Ureter (tissue), 1 donor: Measurements from ENCODE around the gene CES3. TPM values are rescaled to one million over a fixed set of nuclear protein-coding genes. Genes with fewer than 3 reads are reported as not detected.

Experiments
- DNase-seq: peaks from one replicate; pipeline ENCODE4 v3.0.0-alpha.2; 2020; ENCODE audit warnings: low spot score
- total RNA-seq: library from RNA; stranded (reverse); gene quantifications from one replicate; pipeline ENCODE4 v1.2.4, GENCODE V29; 2023
- donor health status: DM: yes; HTN: yes; CAD: no.

CES3 gene
- total RNA-seq, 1 donor from 2014 or later: 0.29 TPM

DNA sequence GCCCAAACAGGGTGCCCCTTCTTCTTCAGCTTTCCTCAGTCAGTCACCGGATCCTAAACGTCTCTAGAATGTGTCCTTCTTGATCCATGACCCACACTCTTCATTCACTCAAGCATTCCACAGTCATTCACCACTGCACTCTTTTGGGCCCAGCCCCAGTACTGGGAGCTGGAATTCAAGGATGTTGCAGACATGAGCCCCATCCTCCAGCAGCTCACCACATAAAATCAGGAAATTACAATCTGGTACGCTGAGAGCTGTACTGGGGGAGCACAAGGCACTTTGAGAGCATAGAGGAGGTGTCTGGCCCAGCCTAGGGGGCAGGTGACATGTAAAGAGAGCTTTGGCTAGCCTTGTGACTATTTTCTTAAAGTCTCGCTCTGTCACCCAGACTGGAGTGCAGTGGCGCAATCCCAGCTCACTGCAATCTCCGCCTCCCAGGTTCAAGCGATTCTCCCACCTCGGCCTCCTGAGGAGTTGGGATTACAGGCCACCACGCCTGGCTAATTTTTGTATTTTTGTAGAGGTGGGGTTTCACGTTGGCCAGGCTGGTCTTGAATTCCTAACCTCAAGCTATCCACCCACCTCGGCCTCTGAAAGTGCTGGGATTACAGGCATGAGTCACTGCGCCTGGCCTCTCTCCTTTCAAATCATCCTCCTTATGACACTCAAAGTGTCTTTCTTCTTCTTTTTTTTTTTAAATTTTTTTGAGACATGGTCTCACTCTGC, 46.0 kb downstream of the CES3 start:
- no peak for DNase-seq

DNA sequence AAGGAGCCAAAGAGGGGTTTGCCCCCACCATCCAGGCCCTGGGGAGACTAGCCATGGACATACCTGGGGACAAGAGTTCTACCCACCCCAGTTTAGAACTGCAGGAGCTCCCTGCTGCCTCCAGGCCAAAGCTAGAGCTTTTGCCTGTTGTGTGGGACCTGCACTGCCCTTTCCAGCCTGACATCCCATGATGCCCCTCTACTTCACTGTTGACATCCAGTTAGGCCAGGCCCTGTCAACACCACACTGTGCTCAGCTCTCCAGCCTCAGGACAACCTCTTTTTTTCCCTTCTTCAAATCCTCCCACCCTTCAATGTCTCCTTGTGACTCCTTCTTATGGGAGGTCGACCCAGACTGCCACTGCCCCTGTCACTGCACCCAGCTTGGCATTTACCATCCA, 48.1 kb downstream of the CES3 start:
- no peak for DNase-seq

DNA sequence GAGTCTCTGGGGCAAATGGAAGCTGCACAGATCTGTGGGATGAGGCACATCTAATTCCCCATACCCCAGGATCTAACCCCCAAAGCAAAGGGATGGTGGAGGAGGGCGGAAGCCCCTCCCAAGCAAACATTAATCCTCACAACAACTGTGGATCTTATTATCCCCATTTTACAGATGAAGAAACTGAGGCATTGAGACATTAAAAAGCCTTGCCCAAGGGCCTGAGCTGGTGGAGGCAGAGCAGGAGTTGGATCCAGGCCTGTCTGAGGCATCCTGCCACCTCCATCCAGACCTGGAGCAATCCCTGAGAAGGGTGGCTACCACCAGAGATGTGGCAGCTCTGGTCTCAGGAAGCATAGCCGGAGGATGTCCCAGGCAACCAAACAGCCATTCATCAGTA, 50.2 kb downstream of the CES3 start:
- DNase-seq: no peak

DNA sequence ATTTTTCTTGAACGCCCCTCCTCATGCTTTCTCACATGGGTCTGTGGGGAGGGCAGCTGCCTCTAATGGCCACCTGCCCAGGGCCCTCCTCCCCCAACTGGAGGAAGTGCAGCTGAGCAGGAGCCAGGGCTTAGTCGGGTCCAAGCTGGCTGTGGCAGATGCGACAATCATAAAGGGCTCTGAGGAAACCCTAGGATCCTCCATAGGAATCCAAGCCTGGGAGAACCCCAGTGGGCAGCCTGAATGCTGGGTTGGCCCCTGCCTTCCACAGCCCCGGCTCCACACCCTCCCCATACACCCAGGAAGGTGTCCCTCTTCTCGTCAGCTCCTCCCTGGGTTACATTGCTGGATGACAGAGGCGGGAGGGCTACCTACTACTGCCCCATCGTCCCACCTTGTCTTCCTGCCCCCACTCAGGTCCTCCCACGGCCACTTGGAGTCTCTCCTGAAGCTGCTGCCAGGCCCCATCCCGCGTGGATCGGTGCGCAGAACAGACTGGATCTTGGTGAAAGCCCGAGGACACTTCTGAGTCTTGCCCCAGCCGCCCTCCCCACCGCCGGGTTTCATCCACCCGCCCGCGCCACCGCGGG, 52.3 kb downstream of the CES3 start:
- DNase-seq: no peak

DNA sequence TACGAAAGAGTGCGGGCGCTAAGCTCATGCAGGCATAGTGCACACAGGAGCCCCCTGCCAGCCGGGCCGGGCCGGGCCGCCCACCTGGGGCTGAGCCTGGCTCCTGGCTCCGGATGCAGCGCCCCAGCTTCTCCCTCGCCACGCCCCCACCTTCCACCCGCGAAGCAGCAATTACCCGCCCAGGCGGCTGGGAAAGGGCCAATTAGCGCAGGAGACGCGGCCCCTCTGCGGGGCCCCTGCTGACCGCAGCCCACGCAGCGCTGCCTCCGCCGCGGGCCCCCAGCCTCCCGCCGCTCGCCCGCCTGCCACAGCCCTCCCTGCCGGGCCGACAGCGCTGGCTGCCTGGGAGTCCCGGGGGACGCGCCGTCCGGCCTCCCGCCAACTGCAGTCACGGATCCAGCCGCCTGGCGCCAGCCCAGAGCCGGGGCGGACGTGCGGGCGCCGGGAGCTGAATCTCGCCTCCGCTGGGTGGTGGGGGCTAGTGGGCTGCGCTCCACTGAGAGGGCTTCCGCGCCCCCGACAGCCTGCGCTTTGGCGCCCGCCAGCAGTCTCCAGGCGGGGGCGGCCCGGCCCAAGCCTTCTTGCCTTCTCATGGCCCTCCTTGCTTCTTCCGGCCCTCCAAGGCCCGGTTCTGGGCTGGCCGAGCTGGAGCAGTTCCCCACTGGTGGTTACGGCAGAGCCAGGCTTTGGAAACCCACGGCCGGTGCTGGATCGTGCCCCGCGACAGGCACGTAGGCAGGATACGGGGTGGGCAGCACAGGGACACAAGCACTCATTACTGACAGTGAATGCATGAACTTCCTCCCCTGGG, 53.0 kb downstream of the CES3 start:
- peak; percentile 74 for DNase-seq

DNA sequence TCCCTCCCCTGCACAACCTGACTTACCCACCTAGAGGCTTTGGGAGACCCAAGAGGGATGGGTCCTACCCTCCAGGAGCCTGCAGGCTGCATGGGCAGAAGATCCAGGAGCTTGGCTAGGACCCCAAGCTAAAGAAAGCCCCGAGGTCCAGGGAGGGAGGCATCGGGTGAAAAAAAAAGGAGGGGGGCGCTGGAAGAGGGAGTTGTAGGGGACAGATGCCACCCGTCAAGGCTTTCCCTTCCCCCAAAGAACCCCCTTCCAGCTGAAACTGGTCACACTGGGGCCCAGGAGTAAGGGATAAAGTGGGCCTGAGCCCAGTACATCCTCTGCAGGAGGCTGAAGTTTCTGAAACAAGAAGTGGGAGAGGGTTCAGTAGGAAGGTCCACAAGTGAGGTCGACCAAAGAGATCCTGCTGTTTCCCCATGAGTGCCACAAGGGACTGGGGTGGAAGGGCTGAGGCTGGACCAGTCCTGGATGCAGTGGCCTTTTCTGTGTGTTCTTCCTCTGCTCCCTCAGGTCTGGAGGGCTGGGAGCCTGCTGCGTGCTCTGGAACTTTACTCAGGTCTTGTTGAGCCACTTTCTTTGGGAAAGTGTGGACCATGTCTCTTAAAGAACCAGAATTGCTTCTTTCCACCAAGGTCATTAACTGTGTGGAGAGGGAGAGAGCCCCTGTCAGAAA, 53.7 kb downstream of the CES3 start:
- DNase-seq: no peak

DNA sequence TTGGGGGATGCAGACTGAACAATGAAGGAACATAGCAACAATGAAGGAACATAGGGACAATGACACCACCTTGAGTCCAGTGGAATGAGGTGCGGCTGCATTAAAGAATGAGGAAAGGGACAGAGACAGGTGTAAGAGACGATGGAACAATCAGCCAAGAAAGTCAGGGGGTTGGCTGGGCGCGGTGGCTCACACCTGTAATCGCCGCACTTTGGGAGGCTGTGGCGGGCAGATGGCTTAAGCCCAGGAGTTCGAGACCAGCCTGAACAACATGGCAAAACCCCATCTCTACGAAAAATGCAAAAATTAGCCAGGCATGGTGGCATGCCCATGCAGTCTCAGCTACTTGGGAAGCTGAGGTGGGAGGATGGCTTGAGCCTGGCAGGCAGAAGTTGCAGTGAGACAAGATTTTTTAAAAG, 54.3 kb downstream of the CES3 start:
- no peak for DNase-seq

DNA sequence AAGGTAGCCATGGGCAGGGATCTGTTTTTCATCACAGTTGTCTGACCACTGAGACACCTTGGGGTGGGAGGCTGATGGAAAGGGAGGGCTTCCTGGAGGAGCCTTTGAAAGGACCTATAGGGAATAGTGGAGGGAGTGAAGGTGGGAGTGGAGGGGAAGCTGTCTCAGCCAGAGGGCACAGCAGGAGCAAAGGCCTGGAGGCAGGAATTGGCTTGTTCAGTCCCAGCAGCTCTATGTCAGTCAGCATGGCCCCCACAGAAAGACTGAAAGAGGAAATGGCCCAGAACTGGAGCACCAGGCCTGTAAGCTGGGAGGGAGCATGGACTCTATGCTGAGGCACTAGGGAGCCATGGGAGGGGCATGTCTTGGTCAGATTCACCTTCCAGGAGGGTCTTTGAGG, 55.1 kb downstream of the CES3 start:
- no peak for DNase-seq

DNA sequence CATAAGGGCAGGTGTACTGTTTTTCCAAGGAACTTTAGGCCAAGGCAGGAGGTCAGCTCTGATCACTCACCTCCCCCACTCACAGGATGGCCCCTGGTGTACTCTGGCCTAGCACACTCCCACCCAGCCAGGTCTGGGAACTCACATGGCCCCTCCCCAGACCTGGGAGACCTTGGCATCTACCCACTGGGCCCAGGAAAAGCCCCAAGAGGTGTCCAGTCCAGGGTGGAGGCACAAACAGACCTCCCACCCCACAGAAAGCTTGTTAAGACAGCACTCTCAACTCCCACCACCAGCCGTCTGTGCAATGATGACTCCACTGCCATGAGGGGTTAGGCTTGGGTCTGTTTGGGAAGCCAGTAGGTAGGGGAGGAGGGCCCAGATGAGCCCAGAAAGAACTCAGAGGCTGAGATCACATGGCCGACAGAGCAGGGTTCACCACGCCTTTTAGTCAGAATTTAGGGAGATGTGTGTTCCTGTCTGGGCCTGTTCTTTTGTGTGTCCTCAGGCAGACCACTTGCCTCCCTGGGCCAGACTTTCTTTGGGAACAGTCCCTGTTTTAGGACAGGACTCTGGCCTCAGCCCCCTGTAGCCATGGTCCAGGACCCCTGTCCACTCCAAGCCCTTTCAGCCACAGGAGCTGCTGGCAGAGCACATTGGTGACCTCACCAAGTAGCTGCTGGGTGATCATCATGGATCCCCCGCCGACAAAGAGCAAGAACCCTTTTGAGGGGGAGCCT, 55.8 kb downstream of the CES3 start:
- no peak for DNase-seq

DNA sequence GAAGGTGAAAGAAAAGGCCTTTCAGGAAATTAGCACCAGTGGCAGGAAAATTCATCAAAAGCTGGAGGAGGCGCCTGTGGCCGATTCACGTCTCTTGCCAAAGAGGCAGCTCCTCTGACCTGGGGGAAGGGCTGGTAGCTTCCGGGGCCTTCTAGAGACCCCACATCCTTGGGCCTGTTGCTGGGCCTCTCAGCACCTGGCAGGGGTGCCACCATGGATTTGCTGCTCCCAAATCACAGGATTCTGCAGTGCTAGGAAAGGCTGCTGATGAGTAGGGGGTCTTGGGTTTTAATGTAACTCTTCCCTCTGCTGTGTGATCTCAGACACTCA, 56.3 kb downstream of the CES3 start:
- no peak for DNase-seq

DNA sequence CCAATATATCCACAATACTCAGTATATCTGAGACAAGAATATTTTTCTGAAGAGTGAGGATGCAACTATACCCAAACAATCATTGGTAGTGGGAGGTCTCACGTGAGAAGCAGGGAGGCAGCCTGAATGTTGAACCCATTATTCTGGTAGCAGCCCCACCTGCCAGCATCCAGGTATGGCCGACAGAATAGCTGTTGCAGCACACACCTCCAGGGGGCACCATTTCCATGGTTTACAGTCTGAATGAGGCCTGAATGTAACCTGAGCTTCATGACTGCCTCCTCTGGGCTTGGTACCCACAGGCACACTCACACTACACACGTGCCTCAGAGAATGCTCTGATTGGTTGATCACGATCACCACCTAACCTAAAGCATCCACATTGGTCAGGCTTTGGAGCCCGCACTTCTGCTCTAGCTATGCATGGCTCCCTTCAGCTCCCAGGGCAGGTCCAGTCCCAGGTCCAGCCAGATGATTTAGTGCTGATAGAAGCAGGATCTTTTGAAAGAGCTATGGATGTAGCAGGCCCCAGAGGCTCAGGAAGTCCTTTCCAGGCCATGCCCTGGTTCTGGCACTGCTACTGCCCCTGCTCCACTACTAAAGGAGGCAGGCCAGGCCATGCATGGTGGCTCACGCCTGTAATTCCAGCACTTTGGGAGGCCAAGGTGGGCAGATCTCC, 56.9 kb downstream of the CES3 start:
- DNase-seq: peak; percentile 73

DNA sequence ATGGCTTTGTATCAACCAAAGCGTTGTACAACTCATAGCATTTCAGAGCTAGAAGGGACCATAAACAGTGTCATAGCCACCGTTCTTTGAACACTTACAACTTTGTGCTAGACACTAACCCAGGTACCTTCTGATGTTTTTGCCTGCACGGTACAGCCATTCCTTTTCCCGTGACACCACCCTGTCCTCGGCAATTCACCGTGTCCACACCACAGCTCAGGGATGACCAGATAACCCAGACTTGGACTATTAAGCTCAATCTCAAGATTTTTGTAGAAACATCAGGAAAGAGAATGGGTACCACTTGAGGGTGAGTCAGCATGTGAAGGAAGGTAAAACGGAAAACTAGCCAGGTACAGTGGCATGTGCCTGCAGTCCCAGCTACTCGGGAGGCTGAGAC, 58.1 kb downstream of the CES3 start:
- no peak for DNase-seq

DNA sequence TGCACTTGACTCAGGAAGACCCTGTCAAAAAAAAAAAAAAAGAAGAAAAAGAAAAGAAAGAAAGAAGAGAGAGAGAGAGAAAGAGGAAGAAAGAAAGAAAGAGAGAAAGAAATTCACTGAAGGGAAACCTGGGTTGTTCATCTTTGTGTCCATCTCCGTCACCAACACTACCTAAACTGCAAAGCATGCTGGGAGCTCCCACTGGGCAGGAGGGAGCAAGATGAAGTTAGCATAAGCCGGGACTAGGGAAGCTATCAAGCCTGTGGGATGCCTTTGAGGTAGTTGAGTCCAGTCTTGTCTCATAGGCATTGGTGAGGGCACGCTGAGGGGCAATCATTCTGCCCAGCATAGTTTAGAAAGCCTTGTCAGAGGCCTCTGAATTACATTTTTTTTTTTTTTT, 60.3 kb downstream of the CES3 start:
- peak; percentile 17 for DNase-seq

DNA sequence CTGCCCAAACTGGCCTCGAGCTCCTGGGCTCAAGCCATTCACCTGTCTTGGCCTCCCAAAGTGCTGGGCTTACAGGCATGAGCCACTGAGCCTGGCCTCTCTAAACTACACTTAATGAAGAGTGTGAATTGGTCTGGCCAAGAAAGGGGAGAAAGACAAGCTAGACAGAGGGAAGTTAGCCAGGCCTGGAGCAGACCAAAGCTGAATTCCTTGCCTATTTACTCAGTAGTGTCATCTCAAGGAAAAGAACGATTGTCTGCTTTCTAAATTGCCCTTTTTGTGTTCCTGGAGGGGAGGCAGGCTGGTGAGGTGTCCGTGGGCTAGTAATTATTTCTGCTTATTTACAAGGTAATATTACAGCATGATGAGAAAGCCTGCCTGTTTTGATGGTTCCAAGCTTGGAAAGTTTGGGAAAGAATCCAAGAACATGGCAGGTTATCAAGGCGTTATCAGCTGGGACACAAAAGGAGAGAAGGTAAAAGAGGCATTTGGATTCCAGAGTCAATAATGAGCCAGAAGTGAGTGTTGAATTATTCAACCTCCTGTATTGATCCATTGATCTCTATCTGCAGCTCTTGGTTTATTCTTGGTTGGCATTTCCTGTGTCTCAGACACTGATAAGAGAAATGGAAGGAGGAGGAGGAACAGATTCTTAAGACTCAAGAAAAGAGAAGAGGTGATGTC, 61.6 kb downstream of the CES3 start:
- peak; percentile 15 for DNase-seq

DNA sequence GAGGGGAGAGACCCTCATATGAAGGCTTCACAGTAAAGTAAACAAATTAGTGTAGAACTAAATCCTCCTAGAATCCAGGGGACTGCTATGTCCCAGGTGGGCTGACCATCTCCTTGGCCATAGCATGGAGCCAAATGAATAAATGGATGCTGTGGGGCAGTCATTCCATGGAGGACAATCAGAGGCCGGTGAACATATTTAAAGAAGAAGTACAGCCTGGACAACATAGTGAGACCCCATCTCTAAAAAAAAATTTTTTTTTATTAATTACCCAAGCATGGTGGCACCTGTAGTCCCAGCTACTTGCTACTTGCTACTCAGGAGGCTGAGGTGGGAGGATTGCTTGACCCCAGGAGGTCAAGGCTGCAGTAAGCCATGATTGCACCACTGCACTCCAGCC, 62.6 kb downstream of the CES3 start:
- DNase-seq: no peak

Other genes with a start within 250 kb of the CES3 start
- gene DYNC1LI2, start 209.7 kb upstream of the CES3 start, total RNA-seq: 143 TPM
- gene TERB1, start 159.7 kb upstream of the CES3 start, total RNA-seq: 1.0 TPM
- 67.8 TPM for gene NAE1, start 130.3 kb upstream of the CES3 start, total RNA-seq
- not detected for gene CA7, start 116.9 kb upstream of the CES3 start, total RNA-seq
- 11.5 TPM for gene PDP2, start 80.8 kb upstream of the CES3 start, total RNA-seq
- not detected for gene CDH16, start 42.4 kb upstream of the CES3 start, total RNA-seq
- gene RRAD, start 35.7 kb upstream of the CES3 start, total RNA-seq: 7.7 TPM
- gene CIAO2B, start 26.9 kb upstream of the CES3 start, total RNA-seq: 71.8 TPM
- gene CES2, start 25.8 kb upstream of the CES3 start, total RNA-seq: 56.3 TPM
- 17.7 TPM for gene CES4A, start 27.3 kb downstream of the CES3 start, total RNA-seq
- 53.5 TPM for gene CBFB, start 67.9 kb downstream of the CES3 start, total RNA-seq
- gene PHAF1, start 148.7 kb downstream of the CES3 start, total RNA-seq: 19.4 TPM
- gene B3GNT9, start 189.7 kb downstream of the CES3 start, total RNA-seq: 14.5 TPM
- 20.5 TPM for gene TRADD, start 198.6 kb downstream of the CES3 start, total RNA-seq
- gene FBXL8, start 198.7 kb downstream of the CES3 start, total RNA-seq: 12.5 TPM
- 52.0 TPM for gene HSF4, start 203.5 kb downstream of the CES3 start, total RNA-seq
- 26.8 TPM for gene NOL3, start 209.3 kb downstream of the CES3 start, total RNA-seq
- gene MATCAP1, start 222.7 kb downstream of the CES3 start, total RNA-seq: 50.7 TPM
- gene EXOC3L1, start 228.9 kb downstream of the CES3 start, total RNA-seq: 5.2 TPM
- 83.0 TPM for gene E2F4, start 230.9 kb downstream of the CES3 start, total RNA-seq
- gene ELMO3, start 237.9 kb downstream of the CES3 start, total RNA-seq: 23.5 TPM